Right cardiac atrium (tissue), 5 donors: Measurements from ENCODE around the gene GRAPL. TPM values are rescaled to one million over a fixed set of nuclear protein-coding genes. Genes with fewer than 3 reads are reported as not detected.
"Not testable (repeated sequence)": the region's sequence is repeated elsewhere in the genome, so short reads cannot be mapped to it uniquely, and the experiment has no call there.

Experiments used
- ATAC-seq, 2 donors: fragments of 200-7000 bp; cut with Tn5 transposase; one replicate each; pipeline versions ENCODE4 v1.8.0 to v1.9.1; 2020; ENCODE audit warnings: moderate library complexity in 2 of 2, mild to moderate bottlenecking in 1 of 2
- DNase-seq, 3 donors: peaks; one replicate each; pipeline ENCODE4 v3.0.0-alpha.2; 2020
- H3K27ac ChIP-seq: one replicate; pipeline ENCODE4 v1.5.1; 2013; ENCODE audit warnings: mild to moderate bottlenecking, low read length, control low read depth, moderate library complexity
- H3K27me3 ChIP-seq: one replicate; pipeline ENCODE4 v1.6.1; 2013; ENCODE audit not compliant: control insufficient read depth, insufficient read depth
- H3K4me1 ChIP-seq: one replicate; pipeline ENCODE4 v1.6.1; 2013; ENCODE audit warnings: low read length; ENCODE audit not compliant: control insufficient read depth, insufficient read depth
- H3K4me3 ChIP-seq: one replicate; pipeline ENCODE4 v1.5.1; 2013; ENCODE audit warnings: low read length, control low read depth
- H3K9me3 ChIP-seq: one replicate; pipeline ENCODE4 v1.6.1; 2013; ENCODE audit warnings: low read length; ENCODE audit not compliant: control insufficient read depth
- WGBS: extraction: QIAGEN DNeasy Blood & Tissue Kit; methylation state at CpG from one replicate; pipeline ENCODE4 v1.1.7; 2013; 5-methylcytosine and 5-hydroxymethylcytosine counted together
- intact Hi-C, 4 donors: fragments of 100-400 bp; cut with DNase I; formaldehyde crosslinking; loops; one replicate each; pipeline versions ENCODE4 v1.11.0 to v1.14.0; 2022 to 2023
- polyA plus RNA-seq: library from polyadenylated mRNA; stranded (reverse); fragments of 200-250 nt; gene quantifications from one replicate; pipeline ENCODE4 v1.2.3, GENCODE V29; 2013
- total RNA-seq, 4 donors: library from RNA; stranded (reverse); fragmentation: NEBNext Ultra II Directional; extraction: Animal tissue kit (Norgen Biotek cat#: 25700); gene quantifications; one replicate each; pipeline ENCODE4 v1.2.1, GENCODE V29; 2021
- donor health status: healthy with polysubstance abuse.
- donor health status: DM: no; HTN: yes; CAD: no.
- donor health status: DM: no; HTN: no; CAD: no.
- donor health status: DM: no; HTN: yes; CAD: no; lungs with severe emphysema.
- donor health status: DM: yes; HTN: yes; CAD: no.

Gene GRAPL
- total and polyA plus RNA-seq, 5 donors, result 0.76 to 2.5 (median 1.3) TPM

- H3K27me3 ChIP-seq, H3K4me1 ChIP-seq, intact Hi-C loops, H3K9me3 ChIP-seq, H3K4me3 ChIP-seq: not testable (repeated sequence)
- peak; percentile 40 to 78 (median 53) for DNase-seq
- ATAC-seq, result peak; percentile 17 to 41
- peak overlapping the region; percentile 81 for H3K27ac ChIP-seq
- WGBS, result under 1% methylated on average over 31 of the region's 47 CpGs
Measured at GRCh38 chr17:19111801-19112458, 15.5 kb upstream of the GRAPL start.

- WGBS, result no CpG with 5 or more reads among the region's 18 CpGs
- peak in 1 of 3 donors; percentile 2 for DNase-seq
- intact Hi-C loops, H3K4me3 ChIP-seq, H3K27me3 ChIP-seq, H3K27ac ChIP-seq, ATAC-seq, H3K4me1 ChIP-seq, H3K9me3 ChIP-seq: not testable (repeated sequence)
Measured at GRCh38 chr17:19112459-19112826, 14.9 kb upstream of the GRAPL start.

GRCh38 chr17:19118695-19119094 lies 8.7 kb upstream of the GRAPL start:
- H3K9me3 ChIP-seq, H3K27ac ChIP-seq, intact Hi-C loops, DNase-seq, H3K4me3 ChIP-seq, H3K27me3 ChIP-seq, H3K4me1 ChIP-seq: not testable (repeated sequence)
- no CpG with 5 or more reads among the region's 12 CpGs for WGBS
- ATAC-seq, result peak; percentile 66 to 70

GRCh38 chr17:19125289-19125688 lies 2.1 kb upstream of the GRAPL start:
- H3K4me1 ChIP-seq, intact Hi-C loops, H3K27ac ChIP-seq, DNase-seq, ATAC-seq, H3K27me3 ChIP-seq, H3K9me3 ChIP-seq, H3K4me3 ChIP-seq: not testable (repeated sequence)
- no CpG with 5 or more reads among the region's 7 CpGs for WGBS

GRCh38 chr17:19129500-19129899 lies 2.1 kb downstream of the GRAPL start:
- H3K9me3 ChIP-seq, H3K27ac ChIP-seq, H3K4me1 ChIP-seq, H3K27me3 ChIP-seq, H3K4me3 ChIP-seq, DNase-seq, intact Hi-C loops: not testable (repeated sequence)
- WGBS, result no CpG with 5 or more reads among the region's 9 CpGs
- peak in 1 of 2 donors; percentile 6 for ATAC-seq

GRCh38 chr17:19131108-19131507 lies 3.7 kb downstream of the GRAPL start:
- WGBS, result no CpG with 5 or more reads among the region's 8 CpGs
- H3K9me3 ChIP-seq, DNase-seq, intact Hi-C loops, H3K4me3 ChIP-seq, H3K4me1 ChIP-seq, H3K27me3 ChIP-seq, H3K27ac ChIP-seq: not testable (repeated sequence)
- ATAC-seq, result peak in 1 of 2 donors; percentile 31

- H3K4me1 ChIP-seq, DNase-seq, H3K4me3 ChIP-seq, H3K9me3 ChIP-seq, intact Hi-C loops, H3K27ac ChIP-seq, H3K27me3 ChIP-seq, ATAC-seq: not testable (repeated sequence)
- WGBS, result no CpG with 5 or more reads among the region's 14 CpGs
Measured at GRCh38 chr17:19131772-19132171, 4.4 kb downstream of the GRAPL start.

GRCh38 chr17:19133793-19134192 lies 6.4 kb downstream of the GRAPL start:
- DNase-seq, H3K9me3 ChIP-seq, intact Hi-C loops, H3K27me3 ChIP-seq, H3K4me3 ChIP-seq, ATAC-seq, H3K4me1 ChIP-seq, H3K27ac ChIP-seq: not testable (repeated sequence)
- WGBS, result no CpG with 5 or more reads among the region's 9 CpGs

- H3K27ac ChIP-seq, intact Hi-C loops: not testable (repeated sequence)
- ATAC-seq, result peak; percentile 2 to 24
Measured at GRCh38 chr17:19135391-19135790, 8.0 kb downstream of the GRAPL start.

GRCh38 chr17:19136138-19136537 lies 8.7 kb downstream of the GRAPL start:
- intact Hi-C loops, H3K27me3 ChIP-seq, DNase-seq, H3K4me1 ChIP-seq, H3K9me3 ChIP-seq, H3K4me3 ChIP-seq, H3K27ac ChIP-seq: not testable (repeated sequence)
- WGBS, result no CpG with 5 or more reads among the region's 17 CpGs
- ATAC-seq, result peak; percentile 79

More at GRCh38 chr17:19135391-19135790, 8.0 kb downstream of the GRAPL start:
- H3K27me3 ChIP-seq, DNase-seq, H3K4me3 ChIP-seq, H3K4me1 ChIP-seq, H3K9me3 ChIP-seq: not testable (repeated sequence)
- WGBS, result no CpG with 5 or more reads among the region's 13 CpGs

- H3K27me3 ChIP-seq, DNase-seq, H3K4me1 ChIP-seq, ATAC-seq, H3K27ac ChIP-seq, H3K4me3 ChIP-seq, H3K9me3 ChIP-seq, intact Hi-C loops: not testable (repeated sequence)
- WGBS, result no CpG with 5 or more reads among the region's 6 CpGs
Measured at GRCh38 chr17:19136605-19137004, 9.2 kb downstream of the GRAPL start.

- DNase-seq, H3K4me3 ChIP-seq, H3K4me1 ChIP-seq, H3K9me3 ChIP-seq, ATAC-seq, H3K27ac ChIP-seq, intact Hi-C loops, H3K27me3 ChIP-seq: not testable (repeated sequence)
- WGBS, result no CpG with 5 or more reads among the region's 6 CpGs
Measured at GRCh38 chr17:19137959-19138358, 10.6 kb downstream of the GRAPL start.
